Neural crest cell (in vitro differentiated cells): ENCODE results near the gene CACNG4. TPM values are rescaled to one million over a fixed set of nuclear protein-coding genes. Genes with fewer than 3 reads are reported as not detected.

ENCODE experiments used
- DNase-seq: peaks from one replicate; pipeline ENCODE4 v3.0.0; 2021; ENCODE audit warnings: low read depth, mixed read lengths, low spot score
- H3K27ac Mint-ChIP-seq: one replicate; pipeline ENCODE4 v1.8.0; 2021; ENCODE audit warnings: mild to moderate bottlenecking, mixed read lengths; ENCODE audit not compliant: unreplicated experiment
- H3K27me3 Mint-ChIP-seq: 2 replicates; pipeline ENCODE4 v1.8.0; 2021; ENCODE audit warnings: low read depth, mild to moderate bottlenecking, mixed read lengths
- H3K36me3 Mint-ChIP-seq: 2 replicates; pipeline ENCODE4 v1.8.0; 2021; ENCODE audit warnings: low read depth, mild to moderate bottlenecking, mixed read lengths
- H3K4me1 Mint-ChIP-seq: 2 replicates; pipeline ENCODE4 v1.8.0; 2021; ENCODE audit warnings: mixed read lengths
- H3K4me3 Mint-ChIP-seq: one replicate; pipeline ENCODE4 v1.8.0; 2021; ENCODE audit warnings: mild to moderate bottlenecking, mixed read lengths
- H3K9me3 Mint-ChIP-seq: 2 replicates; pipeline ENCODE4 v1.8.0; 2021; ENCODE audit warnings: mixed read lengths
- total RNA-seq: library from RNA; stranded (reverse); gene quantifications from 2 replicates; pipeline ENCODE4 v1.2.1, GENCODE V29; 2021
- TF ChIP-seq, protein P1 (sequence below): fragments of 200-600 bp; sonication (generic); conservative IDR thresholded peaks from 2 replicates; pipeline ENCODE4 v1.5.0; 2021; ENCODE audit warnings: antibody characterized with exemption, mild to moderate bottlenecking

CACNG4 gene
- total RNA-seq, 1 donor from 2014 or later: 38.4 TPM

DNA sequence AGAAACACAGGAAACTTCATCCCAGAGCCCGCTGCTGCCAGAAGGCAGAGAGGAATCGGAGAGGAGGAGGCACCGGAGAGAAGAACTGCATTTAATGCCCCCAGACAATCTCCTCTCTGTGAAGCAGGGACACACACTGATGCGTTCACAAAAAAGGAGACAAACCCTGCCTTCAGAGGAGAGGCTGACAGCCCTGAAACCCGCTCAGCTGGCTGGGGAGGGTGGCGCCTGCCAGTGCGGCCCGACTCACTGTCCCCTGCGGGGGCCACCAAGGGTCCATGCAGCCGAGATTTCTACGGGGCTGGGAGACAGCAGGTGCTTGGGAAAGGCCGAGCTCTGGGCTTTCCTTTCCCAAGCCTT lies 57.9 kb downstream of the CACNG4 start:
- DNase-seq: no peak
- no peaks in the 10 kb centered on the region for H3K27me3 Mint-ChIP-seq
- no peaks in the 10 kb centered on the region for H3K36me3 Mint-ChIP-seq
- H3K9me3 Mint-ChIP-seq: no peaks in the 10 kb centered on the region
- no peak overlapping the region for H3K27ac Mint-ChIP-seq
- no peak overlapping the region for H3K4me3 Mint-ChIP-seq
- TF ChIP-seq, protein P1, sequence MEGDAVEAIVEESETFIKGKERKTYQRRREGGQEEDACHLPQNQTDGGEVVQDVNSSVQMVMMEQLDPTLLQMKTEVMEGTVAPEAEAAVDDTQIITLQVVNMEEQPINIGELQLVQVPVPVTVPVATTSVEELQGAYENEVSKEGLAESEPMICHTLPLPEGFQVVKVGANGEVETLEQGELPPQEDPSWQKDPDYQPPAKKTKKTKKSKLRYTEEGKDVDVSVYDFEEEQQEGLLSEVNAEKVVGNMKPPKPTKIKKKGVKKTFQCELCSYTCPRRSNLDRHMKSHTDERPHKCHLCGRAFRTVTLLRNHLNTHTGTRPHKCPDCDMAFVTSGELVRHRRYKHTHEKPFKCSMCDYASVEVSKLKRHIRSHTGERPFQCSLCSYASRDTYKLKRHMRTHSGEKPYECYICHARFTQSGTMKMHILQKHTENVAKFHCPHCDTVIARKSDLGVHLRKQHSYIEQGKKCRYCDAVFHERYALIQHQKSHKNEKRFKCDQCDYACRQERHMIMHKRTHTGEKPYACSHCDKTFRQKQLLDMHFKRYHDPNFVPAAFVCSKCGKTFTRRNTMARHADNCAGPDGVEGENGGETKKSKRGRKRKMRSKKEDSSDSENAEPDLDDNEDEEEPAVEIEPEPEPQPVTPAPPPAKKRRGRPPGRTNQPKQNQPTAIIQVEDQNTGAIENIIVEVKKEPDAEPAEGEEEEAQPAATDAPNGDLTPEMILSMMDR: no peak
- H3K4me1 Mint-ChIP-seq: peaks cover 21% of the 10 kb centered on the region

DNA sequence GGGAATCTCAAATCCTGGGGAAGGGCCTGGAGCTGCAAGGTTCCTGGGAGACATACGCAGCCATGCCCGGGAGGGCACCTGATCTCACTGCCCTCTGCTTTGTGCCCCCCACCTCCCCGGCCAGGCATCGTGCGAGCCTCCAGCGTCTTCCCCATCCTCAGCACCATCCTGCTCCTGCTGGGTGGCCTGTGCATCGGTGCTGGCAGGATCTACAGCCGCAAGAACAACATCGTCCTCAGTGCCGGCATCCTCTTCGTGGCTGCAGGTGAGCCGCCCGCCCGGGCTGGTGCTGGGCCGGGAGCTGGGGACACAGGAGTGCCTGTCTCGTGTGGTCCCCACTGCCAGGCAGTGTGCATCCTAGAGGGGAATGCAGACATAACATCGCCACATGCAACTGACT lies 60.2 kb downstream of the CACNG4 start:
- DNase-seq: no peak
- Mint-ChIP-seq H3K4me1 (peaks cover 4% of the 10 kb centered on the region), H3K27me3 (no peaks in the 10 kb centered on the region), H3K27ac (no peak overlapping the region), H3K4me3 (no peak overlapping the region), H3K36me3 (peaks cover 1% of the 10 kb centered on the region), H3K9me3 (no peaks in the 10 kb centered on the region)
- TF ChIP-seq, protein P1: no peak

DNA sequence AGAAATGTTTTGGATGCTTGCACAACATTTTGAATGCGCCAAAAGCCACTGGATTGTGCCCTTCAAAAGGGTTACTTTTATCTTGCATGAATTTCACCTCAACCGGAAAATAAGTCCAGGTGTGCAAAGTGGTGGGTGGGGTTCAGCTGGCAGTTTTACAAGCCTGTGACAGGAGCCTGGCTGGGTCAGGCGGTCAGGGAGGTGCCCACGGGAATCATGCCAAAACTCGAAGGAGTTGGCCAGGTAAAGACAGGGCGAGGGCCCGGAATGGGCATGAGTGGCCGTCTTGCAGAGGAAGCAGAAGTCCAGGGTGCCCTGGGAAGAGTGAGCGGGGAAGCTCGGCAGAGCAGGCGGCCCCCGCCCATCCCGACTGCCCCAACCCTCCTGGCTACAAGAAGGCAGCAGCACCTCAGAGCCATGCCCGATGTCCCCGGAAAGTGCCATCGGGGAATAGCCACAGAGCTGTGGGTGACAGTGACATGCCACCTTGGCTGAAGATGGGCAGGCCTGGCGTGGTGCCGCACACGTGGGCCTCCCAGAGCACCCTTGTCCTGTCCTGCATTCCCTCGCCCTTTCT lies 60.8 kb downstream of the CACNG4 start:
- TF ChIP-seq, protein P1: no peak
- Mint-ChIP-seq H3K4me1 (peaks cover 10% of the 10 kb centered on the region), H3K27me3 (no peaks in the 10 kb centered on the region), H3K27ac (no peak overlapping the region), H3K36me3 (peaks cover 5% of the 10 kb centered on the region), H3K9me3 (no peaks in the 10 kb centered on the region), H3K4me3 (no peak overlapping the region)
- no peak for DNase-seq

DNA sequence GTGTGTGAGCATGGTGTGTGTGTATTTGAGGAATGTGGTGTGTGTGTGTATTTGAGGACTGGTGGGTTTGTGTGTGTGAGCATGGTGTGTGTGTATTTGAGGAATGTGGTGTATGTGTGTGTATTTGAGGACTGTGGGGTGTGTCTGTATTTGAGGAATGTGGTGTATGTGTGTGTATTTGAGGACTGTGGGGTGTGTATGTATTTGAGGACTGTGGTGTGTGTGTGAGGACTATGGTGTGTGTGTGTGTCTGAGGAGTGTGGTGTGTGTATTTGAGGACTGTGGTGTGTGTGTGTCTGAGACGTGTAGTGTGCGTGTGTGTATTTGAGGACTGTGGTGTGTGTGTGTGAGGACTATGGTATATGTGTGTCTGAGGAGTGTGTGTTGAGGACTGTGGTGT lies 61.8 kb downstream of the CACNG4 start:
- peaks cover 5% of the 10 kb centered on the region for H3K36me3 Mint-ChIP-seq
- H3K27me3 Mint-ChIP-seq: no peaks in the 10 kb centered on the region
- no peak for DNase-seq
- peaks cover 12% of the 10 kb centered on the region for H3K4me1 Mint-ChIP-seq
- H3K27ac Mint-ChIP-seq: no peak overlapping the region
- no peak overlapping the region for H3K4me3 Mint-ChIP-seq
- TF ChIP-seq, protein P1: no peak
- no peaks in the 10 kb centered on the region for H3K9me3 Mint-ChIP-seq

DNA sequence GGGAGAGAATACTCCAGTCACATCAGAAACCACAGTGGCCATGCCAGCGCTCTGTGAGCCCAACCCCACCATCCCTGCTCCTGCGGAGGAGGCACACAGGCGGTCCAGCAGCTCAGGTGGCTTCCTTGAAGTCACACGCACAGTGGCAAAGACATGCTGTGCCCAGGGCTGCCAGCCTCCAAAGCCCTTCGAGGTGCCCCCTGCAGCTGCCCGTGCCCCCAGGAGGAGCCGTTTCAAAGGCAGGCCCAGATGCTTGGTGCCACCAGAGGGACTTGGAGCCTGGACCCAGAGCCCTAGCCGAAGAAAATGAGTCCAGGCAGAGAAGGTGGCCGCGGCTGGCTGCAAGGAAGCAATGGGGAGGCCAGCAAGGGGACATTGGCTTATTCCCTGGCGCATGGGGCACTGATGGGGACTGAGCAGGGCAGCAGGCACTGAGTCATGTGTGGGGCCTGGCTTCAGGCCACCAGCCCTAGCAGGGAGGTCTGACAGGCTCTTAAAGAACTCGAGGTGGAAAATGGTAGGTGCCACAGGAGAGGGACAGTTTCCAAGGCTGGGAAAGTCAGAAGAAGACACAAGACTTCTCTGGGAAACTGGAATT lies 62.6 kb downstream of the CACNG4 start:
- TF ChIP-seq, protein P1: no peak
- H3K27me3 Mint-ChIP-seq: no peaks in the 10 kb centered on the region
- no peak overlapping the region for H3K27ac Mint-ChIP-seq
- H3K36me3 Mint-ChIP-seq: peaks cover 5% of the 10 kb centered on the region
- peaks cover 12% of the 10 kb centered on the region for H3K4me1 Mint-ChIP-seq
- no peak overlapping the region for H3K4me3 Mint-ChIP-seq
- DNase-seq: no peak
- no peaks in the 10 kb centered on the region for H3K9me3 Mint-ChIP-seq
